Endothelial cell of umbilical vein (primary cell): ENCODE results near the gene MORC2. TPM values are rescaled to one million over a fixed set of nuclear protein-coding genes. Genes with fewer than 3 reads are reported as not detected.

Source experiments
- BruUV-seq: library from RNA; stranded (reverse); fragments of 400-500 nt; replicated peaks from 2 replicates; lab custom pipeline; 2021; lab: Mats Ljungman, UMichigan
- CTCF ChIA-PET: fragments of 300-600, 350-600 bp; sonication (Branson Sonifier 250); formaldehyde crosslinking; loops from one replicate; lab custom pipeline; 2021; ENCODE audit warnings: antibody characterized with exemption, inconsistent platforms; lab: Charles Lee
- POLR2A ChIA-PET: fragments of 300-600, 350-600 bp; sonication (Branson Sonifier 250); formaldehyde crosslinking; loops from one replicate; lab custom pipeline; 2021; ENCODE audit warnings: antibody characterized with exemption, inconsistent platforms; lab: Charles Lee
- DNase-seq: peaks from one replicate; pipeline ENCODE4 v3.0.0-alpha.2; 2011; ENCODE audit warnings: low read depth, low spot score
- FAIRE-seq: peaks from 2 replicates; lab custom pipeline; 2011; peaks lifted over from hg19 to GRCh38; lab: Jason Lieb, UNC
- H2AFZ ChIP-seq: 2 replicates; pipeline ENCODE4 v1.6.0; 2012; ENCODE audit warnings: low read depth, low read length, control low read depth, inconsistent platforms
- H3K27ac ChIP-seq: 2 replicates; pipeline ENCODE4 v1.5.1; 2011; ENCODE audit warnings: low read depth, mild to moderate bottlenecking, control low read depth, low read length, moderate library complexity; ENCODE audit not compliant: insufficient read depth
- H3K27me3 ChIP-seq, 2 experiments: 2 replicates each; pipeline versions ENCODE4 v1.6.0 to v1.6.1; 2011; ENCODE audit warnings: low read length in 2 of 2, mixed read lengths in 1 of 2; ENCODE audit not compliant: control insufficient read depth in 2 of 2, insufficient read depth in 2 of 2
- H3K36me3 ChIP-seq, 2 experiments: 2 replicates in 1 of 2; 3 replicates in 1 of 2; pipeline ENCODE4 v1.5.1; 2011; ENCODE audit warnings: low read length in 2 of 2, mild to moderate bottlenecking in 1 of 2, moderate library complexity in 1 of 2; ENCODE audit not compliant: control insufficient read depth in 2 of 2, insufficient read depth in 2 of 2; ENCODE audit errors: extremely low read depth in 1 of 2
- H3K4me1 ChIP-seq: 3 replicates; pipeline ENCODE4 v1.5.1; 2011; ENCODE audit warnings: mild to moderate bottlenecking, low read length; ENCODE audit not compliant: control insufficient read depth, insufficient read depth; ENCODE audit errors: extremely low read depth
- H3K4me2 ChIP-seq: 2 replicates; pipeline ENCODE4 v1.6.1; 2011; ENCODE audit warnings: low read length, control low read depth, mixed read lengths; ENCODE audit not compliant: insufficient read depth
- H3K4me3 ChIP-seq, 3 experiments: fragments of 200-600 bp in 1 of 3; sonication (generic), shearing (Covaris generic) in 1 of 3; replicated peaks in 1 of 3; 2 replicates each; pipeline ENCODE4 v1.5.1; 2011 to 2016; ENCODE audit warnings: control low read depth in 3 of 3, low read length in 3 of 3, mild to moderate bottlenecking in 2 of 3, inconsistent platforms in 1 of 3, low read depth in 1 of 3, moderate library complexity in 1 of 3; ENCODE audit not compliant: insufficient read depth in 1 of 3
- H3K79me2 ChIP-seq: 2 replicates; pipeline ENCODE4 v1.6.0; 2012; ENCODE audit warnings: low read length, inconsistent platforms; ENCODE audit not compliant: control insufficient read depth, insufficient read depth
- H3K9ac ChIP-seq: replicated peaks from 2 replicates; pipeline ENCODE3; 2011; ENCODE audit warnings: low read length, control low read depth; ENCODE audit not compliant: insufficient read depth; ENCODE audit errors: extremely low read depth
- H3K9me1 ChIP-seq: replicated peaks from 3 replicates; pipeline ENCODE4 v1.6.0; 2011; ENCODE audit warnings: mild to moderate bottlenecking, low read length; ENCODE audit not compliant: control insufficient read depth, insufficient read depth; ENCODE audit errors: extremely low read depth
- H3K9me3 ChIP-seq: replicated peaks from 2 replicates; pipeline ENCODE4 v1.5.1; 2012; ENCODE audit warnings: low read length, inconsistent platforms; ENCODE audit not compliant: control insufficient read depth, insufficient read depth
- H4K20me1 ChIP-seq: replicated peaks from 2 replicates; pipeline ENCODE3; 2011; ENCODE audit warnings: mild to moderate bottlenecking, low read length; ENCODE audit not compliant: control insufficient read depth, insufficient read depth; ENCODE audit errors: extremely low read depth
- EZH2 ChIP-seq: IDR thresholded peaks from 2 replicates; pipeline ENCODE4 v1.6.1; 2012; ENCODE audit warnings: borderline replicate concordance, low read depth, mild to moderate bottlenecking, moderate library complexity, low read length, inconsistent platforms; ENCODE audit not compliant: severe bottlenecking
- GATA2 ChIP-seq: IDR thresholded peaks from 2 replicates; pipeline ENCODE4 v1.7.0; 2011; ENCODE audit warnings: low read depth, mild to moderate bottlenecking, moderate library complexity, mixed read lengths, low read length; ENCODE audit not compliant: insufficient read length, insufficient read depth
- MYC ChIP-seq: IDR thresholded peaks from one replicate; pipeline ENCODE4 v1.6.1; 2011; ENCODE audit warnings: mild to moderate bottlenecking, low read depth, low read length
- dilution Hi-C: fragments of 300-500 bp; cut with MboI; formaldehyde crosslinking; loops from one replicate; pipeline ENCODE4 v1.15.0; 2019; ENCODE audit warnings: low sequenced_read_pairs; ENCODE audit not compliant: extremely low pct_ligation_motif_present
- intact Hi-C: fragments of 100-400 bp; cut with micrococcal nuclease; formaldehyde crosslinking; loops from one replicate; pipeline ENCODE4 v1.10.0; 2022
- polyA plus RNA-seq, 4 experiments: library from polyadenylated mRNA; depleted of rRNA in 3 of 4; stranded (reverse) in 3 of 4; unstranded in 1 of 4; fragments of >200 nt; gene quantifications; 2 replicates each; pipeline versions ENCODE4 v1.2.1 to v1.2.3, GENCODE V29; 2011 to 2012; ENCODE audit warnings: missing spikeins in 1 of 4
- total RNA-seq: library from RNA; stranded (reverse); gene quantifications from 2 replicates; pipeline ENCODE4 v1.2.3, GENCODE V29; 2021
- TF ChIP-seq, protein P1 (sequence below), 2 donors: IDR thresholded peaks; 1 replicate in 1 of 2; 2 replicates in 1 of 2; pipeline ENCODE4 v1.5.1; 2011; ENCODE audit warnings: low read length in 2 of 2, mild to moderate bottlenecking in 2 of 2, moderate library complexity in 2 of 2, control low read depth in 1 of 2, inconsistent platforms in 1 of 2, low read depth in 1 of 2; ENCODE audit not compliant: insufficient read depth in 1 of 2; ENCODE audit errors: extremely low read depth in 1 of 2

Gene MORC2
- total and polyA plus RNA-seq, 2 donors (not counting 3 experiments of a cell fraction or from before 2014, with no cell fraction given) = 11.6 to 34.7 TPM

DNA sequence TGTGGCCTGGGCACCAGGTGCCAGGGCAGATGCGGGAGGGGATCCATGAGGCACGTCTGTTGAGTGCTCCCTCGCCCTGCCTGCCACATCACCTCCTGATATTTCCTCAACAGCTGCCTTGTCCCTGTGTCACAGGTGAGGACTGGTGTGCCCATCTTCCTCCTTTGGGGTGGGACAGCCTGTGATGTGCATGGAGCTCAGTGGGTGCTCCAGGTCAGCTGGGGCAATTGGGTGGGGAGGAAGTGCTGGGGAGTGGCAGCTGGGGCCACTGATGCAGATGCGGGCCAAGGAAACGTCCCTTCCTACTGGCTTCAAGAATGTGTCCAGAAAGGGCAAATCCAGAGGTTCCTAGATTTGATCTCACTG is 83.6 kb downstream of the MORC2 start:
- Histone ChIP-seq H3K79me2 (no peaks in the 10 kb centered on the region), H3K4me1 (no peaks in the 10 kb centered on the region), H3K36me3 (no peaks in the 10 kb centered on the region), H3K9ac (no peak overlapping the region), H2AFZ (no peak overlapping the region), H3K27me3 (no peaks in the 10 kb centered on the region), H3K4me3 (no peak overlapping the region), H3K27ac (no peak overlapping the region), H3K9me3 (no peaks in the 10 kb centered on the region), H3K4me2 (no peak overlapping the region), H3K9me1 (no peaks in the 10 kb centered on the region), H4K20me1 (no peaks in the 10 kb centered on the region)
- CTCF ChIA-PET = interaction anchor here (2.3 kb wide), 1 partner anchor 122 kb away, joined by 9 read pairs; no protein-coding TSS in a partner anchor
- dilution Hi-C loops (no loop called here), intact Hi-C loops (no loop called here)
- POLR2A ChIA-PET = no interaction called here
- no TSS peak for BruUV-seq
- TF ChIP-seq EZH2 (no peak), GATA2 (no peak), MYC (no peak)
- TF ChIP-seq, protein P1, sequence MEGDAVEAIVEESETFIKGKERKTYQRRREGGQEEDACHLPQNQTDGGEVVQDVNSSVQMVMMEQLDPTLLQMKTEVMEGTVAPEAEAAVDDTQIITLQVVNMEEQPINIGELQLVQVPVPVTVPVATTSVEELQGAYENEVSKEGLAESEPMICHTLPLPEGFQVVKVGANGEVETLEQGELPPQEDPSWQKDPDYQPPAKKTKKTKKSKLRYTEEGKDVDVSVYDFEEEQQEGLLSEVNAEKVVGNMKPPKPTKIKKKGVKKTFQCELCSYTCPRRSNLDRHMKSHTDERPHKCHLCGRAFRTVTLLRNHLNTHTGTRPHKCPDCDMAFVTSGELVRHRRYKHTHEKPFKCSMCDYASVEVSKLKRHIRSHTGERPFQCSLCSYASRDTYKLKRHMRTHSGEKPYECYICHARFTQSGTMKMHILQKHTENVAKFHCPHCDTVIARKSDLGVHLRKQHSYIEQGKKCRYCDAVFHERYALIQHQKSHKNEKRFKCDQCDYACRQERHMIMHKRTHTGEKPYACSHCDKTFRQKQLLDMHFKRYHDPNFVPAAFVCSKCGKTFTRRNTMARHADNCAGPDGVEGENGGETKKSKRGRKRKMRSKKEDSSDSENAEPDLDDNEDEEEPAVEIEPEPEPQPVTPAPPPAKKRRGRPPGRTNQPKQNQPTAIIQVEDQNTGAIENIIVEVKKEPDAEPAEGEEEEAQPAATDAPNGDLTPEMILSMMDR (IDR thresholded peaks at IDR 0.05; ENCODE audit: extremely low read depth in 1 of 2, insufficient read depth in 1 of 2, low read depth in 1 of 2, low read length in 2 of 2) = no peak
- DNase-seq (no peak), FAIRE-seq (no peak)

DNA sequence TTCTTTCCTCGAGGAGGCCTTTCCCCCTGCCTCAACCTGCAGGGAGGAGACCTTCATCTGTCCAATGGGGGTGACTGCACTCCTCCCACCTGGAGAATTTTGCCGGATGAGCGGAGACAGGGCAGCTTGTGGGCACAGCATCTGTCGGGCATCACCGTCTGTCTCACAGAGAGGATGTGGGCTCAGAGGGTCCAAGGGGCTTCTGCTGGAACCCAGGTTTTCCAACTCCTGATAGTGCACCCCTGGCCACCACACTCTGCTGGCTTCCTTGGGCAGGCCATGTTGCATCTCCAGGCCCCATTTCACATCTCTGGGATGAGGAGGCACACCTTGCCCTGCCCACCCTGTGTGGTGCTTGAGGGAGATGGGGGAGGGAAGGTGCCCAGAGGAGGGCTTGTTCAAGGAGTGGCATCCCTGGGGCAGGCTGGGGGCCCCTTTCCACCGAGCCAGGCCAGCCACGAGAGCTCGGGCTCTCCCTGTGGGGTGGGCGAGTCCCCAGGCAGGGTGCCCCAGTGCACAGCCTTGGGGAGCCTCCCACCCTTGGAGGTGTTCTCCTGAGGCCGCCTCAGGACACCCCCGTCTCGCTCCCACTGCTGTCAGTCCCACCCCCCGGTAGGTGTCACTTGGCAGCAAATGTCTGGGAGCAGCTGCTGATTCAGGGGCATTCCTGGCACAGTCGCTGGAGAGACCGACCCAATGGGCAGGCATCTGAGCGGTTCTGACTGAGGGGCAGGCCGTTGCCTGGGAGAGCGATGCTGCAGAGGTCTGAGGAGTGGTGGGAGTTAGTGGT is 84.2 kb downstream of the MORC2 start:
- no peaks in the 10 kb centered on the region for H3K9me1 ChIP-seq
- no peak overlapping the region for H3K9ac ChIP-seq
- no peaks in the 10 kb centered on the region for H3K27me3 ChIP-seq
- ChIA-PET CTCF (interaction anchor here (2.3 kb wide), 1 partner anchor 121 kb away, joined by 9 read pairs; no protein-coding TSS in a partner anchor), POLR2A (no interaction called here)
- H3K27ac ChIP-seq = no peak overlapping the region
- no peak overlapping the region for H2AFZ ChIP-seq
- H3K4me1 ChIP-seq = no peaks in the 10 kb centered on the region
- DNase-seq (no peak), FAIRE-seq (no peak)
- no peaks in the 10 kb centered on the region for H3K9me3 ChIP-seq
- no peak overlapping the region for H3K4me3 ChIP-seq
- H3K79me2 ChIP-seq = no peaks in the 10 kb centered on the region
- no peaks in the 10 kb centered on the region for H3K36me3 ChIP-seq
- intact Hi-C loops (no loop called here), dilution Hi-C loops (no loop called here)
- no peak overlapping the region for H3K4me2 ChIP-seq
- H4K20me1 ChIP-seq = no peaks in the 10 kb centered on the region
- no peak for TF ChIP-seq GATA2
- BruUV-seq = no TSS peak
